NOMO-1 (cell line): ENCODE results near the gene EEFSEC.

Experiments
- DNase-seq, 2 experiments: peaks; one replicate each; lab custom pipeline; 2025; ENCODE audit not compliant: unreplicated experiment in 2 of 2; lab: John Stamatoyannopoulos, UW

EEFSEC gene

GRCh38 chr3:128328546-128329458 lies 175.5 kb downstream of the EEFSEC start:
- no peak for DNase-seq

GRCh38 chr3:128329491-128330213 lies 176.4 kb downstream of the EEFSEC start:
- DNase-seq = no peak

DNA sequence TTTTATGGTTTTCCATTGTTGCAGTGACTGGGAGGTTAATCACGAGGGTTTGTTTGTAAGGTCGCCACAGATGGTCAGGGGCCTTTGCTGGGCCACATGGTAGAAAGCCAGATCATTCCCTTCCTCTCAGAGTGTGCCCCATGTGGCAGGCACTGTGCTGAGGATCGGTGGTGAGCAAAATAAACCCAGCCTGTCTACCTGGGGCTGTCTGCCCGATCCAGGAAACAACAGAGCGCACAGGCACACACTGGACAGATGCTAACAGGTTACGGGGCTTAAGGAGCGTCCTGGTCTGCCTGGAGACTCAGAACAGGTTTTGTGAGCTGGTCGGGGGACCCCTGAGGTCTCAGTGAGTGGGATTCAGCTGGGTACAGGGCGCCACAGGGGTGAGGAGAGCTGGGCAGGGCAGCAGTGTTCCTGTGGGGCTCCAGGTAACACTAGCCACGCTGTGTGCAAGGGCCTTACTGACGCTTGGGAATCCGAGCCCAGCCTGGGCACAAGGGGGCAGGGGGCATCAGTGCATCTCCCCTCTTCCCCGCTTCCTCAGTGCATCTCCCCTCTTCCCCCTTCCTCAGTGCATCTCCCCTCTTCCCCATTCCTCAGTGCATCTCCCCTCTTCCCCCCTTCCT lies 177.0 kb downstream of the EEFSEC start:
- DNase-seq = no peak

DNA sequence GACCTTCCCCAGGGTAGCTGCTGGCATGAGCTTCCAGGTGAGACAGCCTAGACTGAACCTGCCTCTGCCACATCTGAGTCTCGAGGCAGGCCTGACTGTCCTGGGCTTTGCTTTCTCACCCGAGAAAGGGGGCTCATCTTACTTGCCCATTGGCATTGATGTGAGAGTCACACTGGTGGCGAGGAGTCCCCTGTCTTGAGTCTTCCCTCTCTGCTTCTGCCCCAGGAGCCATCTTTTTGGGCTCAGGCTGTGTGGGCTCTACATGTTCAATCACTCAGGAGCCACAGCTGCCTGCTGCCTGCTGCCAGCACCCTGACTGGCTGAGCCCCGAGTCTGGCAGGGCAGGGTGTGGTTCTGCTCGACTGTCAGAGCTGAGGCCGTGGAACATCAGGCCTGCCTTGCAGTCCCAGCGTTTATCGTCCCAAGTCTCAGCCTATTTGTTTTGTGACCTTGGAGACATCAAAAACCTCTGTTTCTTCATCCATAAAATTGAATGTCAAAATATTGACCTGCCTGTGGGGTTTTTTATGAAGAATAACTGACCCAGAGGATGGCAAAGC lies 180.9 kb downstream of the EEFSEC start:
- no peak for DNase-seq

- DNase-seq = no peak
These were observed 181.5 kb downstream of the EEFSEC start for GRCh38 chr3:128334766-128335165.

DNA sequence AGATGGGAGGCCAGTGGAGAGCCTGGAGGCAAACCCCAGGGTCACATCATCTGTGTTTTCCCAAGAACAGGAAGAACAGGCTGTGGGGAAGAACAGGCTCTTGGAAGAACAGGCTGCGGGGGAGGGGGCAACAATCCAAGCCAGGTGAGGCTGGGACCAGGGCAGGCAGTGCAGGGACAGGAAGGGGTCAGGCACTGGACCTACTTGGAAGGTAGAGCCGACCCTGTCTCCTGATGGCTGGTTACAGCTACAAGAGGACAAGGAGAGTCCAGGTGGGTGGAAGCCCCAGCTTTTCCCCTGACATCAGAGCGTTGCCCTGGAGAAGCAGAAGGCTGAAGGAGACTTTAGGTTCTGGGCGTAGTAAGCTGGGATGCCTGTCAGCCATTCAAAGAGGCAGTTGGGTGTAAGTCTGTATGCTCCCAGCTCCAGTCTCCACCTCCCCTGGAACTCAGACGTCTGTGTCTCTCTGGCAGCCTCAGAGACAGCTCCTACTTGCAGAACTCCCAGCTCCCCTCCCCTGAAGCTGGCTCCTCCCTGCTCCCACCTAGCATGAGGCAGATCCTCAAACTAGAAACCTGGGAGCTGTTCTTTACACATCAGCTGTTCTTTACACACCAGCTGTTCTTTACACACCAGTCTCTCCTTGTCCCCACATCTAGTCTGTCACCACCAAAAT lies 182.5 kb downstream of the EEFSEC start:
- no peak for DNase-seq

DNA sequence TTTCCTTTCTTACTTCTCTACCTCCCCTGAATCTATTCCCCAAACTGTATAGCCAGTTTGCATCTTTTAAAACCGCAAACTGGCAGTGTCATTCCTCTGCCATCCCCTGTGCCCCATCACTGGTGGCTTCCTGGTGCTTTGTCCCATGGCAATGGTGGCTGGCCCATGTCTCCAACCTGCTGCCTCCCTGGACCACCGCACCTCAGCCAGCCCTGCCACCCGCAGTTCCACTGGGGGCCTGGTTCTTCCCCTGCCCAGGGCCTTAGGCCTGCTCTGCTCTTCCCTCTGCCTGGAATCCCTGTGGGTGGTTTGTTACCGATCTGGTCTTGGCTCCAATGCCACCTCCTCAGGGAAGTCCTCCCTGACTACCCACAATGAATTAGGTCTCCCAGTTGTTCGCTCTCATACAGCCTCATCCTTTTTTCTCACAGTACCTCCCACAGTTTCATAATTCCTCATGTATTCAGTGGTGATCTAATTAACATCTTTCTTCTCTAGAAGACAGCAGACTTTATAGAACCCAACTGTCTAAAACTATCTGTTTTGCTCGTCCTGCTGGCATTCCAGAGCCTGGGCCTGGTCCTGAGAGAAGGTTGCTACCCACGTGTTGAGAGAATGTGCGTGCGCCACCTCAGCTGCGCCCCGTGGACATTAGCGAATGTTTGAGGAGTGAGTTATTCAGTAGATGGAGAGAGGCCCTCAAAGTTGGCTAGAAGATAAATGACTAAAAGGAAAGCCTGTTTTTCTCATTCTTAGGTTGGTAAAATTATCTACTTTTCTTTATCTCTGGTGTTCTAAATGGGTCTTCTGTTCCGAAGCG lies 183.3 kb downstream of the EEFSEC start:
- DNase-seq = no peak

GRCh38 chr3:128337305-128337704 lies 184.0 kb downstream of the EEFSEC start:
- DNase-seq = no peak

DNA sequence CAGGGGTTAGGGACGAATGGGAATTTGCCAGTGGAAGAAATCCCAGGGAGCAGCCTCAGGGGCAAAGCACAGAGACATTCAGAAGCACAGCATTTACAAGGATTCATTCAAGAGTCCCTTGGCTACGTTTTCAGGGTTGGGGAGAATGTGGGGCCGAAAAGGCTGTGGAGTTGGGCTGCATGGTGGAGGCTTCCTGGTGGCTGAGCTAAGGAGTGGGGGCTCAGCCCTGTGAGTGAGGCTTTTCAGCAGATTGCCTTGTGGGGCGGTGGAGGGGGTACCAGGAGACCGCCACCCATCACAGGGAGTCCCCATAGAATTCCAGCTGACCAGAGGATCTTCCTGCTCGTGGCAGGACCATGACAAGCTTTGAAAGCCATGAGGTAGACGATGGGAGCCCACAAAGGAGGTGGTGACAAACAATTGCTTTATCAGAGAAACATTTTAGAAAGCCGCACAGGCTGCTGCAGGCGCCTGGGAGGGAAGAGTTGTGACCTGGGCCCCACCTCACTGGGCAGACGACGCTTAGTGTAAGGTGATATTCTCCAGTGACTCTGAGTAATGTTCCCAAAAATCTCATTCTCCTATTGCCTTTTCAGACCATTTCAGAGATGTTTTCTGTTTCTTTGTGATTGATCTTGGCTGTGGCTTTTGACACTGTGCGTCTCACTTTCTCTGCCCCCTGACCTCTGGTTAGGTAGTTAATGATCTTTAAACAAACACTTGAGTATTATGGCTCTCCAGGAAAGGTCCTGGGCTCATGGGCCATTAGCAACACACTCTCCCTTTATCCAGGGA lies 185.5 kb downstream of the EEFSEC start:
- DNase-seq = no peak

GRCh38 chr3:128339491-128340012 lies 186.3 kb downstream of the EEFSEC start:
- DNase-seq = no peak

DNA sequence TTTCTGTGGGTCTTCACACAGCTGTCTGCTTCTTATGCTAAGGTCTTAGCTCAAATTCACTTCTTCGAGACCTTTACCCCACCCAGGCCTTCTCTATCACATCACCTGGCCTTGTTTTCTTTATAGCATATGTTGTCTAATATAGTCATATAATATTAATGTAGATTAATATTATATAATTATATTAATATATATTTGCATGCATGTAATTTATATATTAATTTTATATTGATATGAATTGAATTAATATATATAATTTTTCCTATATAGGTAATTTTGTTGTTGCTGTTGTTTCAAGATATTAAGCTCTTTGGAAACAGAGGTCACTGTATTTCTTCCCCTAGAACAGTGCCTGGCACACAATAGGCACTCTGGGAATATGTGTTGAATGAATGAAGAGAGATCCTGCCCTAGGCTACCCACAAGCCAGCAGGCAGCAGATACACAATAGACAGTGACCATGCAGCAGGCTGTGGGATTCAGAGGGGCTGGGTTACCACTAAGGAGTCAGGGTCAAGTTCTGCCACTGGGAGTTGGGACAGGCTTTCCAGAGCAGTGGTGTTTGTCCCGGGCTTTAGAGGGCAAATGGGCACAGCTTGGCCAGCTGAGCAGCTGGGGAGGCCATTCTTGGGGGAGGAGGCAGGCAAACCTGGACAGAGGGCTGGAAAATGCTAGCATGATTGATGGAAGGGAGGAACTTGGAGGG lies 187.1 kb downstream of the EEFSEC start:
- no peak for DNase-seq

- no peak for DNase-seq
These were observed 187.7 kb downstream of the EEFSEC start for GRCh38 chr3:128340904-128341555.

GRCh38 chr3:128341659-128342395 lies 188.5 kb downstream of the EEFSEC start:
- DNase-seq = no peak

DNA sequence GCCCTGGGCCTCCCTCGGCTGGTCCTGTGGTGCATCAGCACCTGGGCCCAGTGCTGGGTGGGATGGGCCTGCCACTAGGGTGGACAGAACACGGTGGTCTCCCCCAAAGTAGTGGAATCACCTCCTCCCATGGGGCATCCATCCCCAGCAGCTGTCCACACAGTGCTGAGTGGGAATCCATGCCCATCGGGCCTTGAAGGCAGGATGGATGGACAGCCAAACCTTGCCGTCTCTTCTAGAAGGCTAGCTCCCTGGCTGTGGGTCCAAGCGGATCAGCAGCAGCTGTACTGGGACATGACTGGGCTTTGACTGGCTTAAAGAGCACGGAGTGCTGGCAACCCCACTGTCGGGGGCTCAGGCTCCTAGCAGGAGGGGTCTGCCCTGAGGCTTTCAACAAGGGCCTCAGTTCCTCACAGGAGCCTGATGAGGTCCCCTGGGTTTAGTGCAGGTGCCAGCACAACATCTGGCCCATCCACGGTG lies 189.5 kb downstream of the EEFSEC start:
- no peak for DNase-seq

DNA sequence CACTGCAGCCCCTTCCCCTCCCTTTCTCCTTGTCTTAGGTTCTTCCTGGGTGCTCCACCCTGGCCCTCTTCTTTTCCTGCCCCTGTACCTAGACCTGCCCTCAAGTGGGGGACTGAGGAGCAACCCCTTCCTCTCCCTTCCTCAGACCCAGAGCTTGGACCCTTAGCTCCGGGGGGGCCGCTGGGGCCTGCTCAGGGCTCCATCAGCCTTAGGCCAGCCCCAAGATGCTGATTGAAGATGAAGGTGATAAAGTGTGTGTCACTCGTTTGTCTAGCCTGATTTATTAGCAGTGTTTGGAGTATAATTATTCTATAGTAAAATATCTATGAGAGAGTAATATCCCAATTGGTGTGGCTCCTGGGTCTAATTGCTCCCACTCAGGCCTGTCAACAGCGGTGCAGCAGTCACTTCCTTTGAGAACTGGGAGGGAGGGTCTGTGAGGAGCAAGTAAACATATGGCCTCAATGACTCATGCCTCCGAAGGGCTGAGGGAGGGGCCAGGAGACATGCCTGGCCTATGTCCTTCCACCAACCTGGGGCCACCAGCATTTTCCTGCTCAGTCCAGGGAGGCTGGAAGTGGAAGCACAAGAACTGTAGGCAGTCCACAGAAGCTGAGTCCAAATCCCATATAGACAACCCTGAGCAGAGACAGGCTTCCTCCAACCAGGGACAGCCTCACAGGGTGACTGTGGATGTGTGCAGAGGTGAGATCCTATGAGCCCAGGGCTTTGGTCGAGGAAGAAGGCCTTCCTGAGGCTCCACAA lies 190.2 kb downstream of the EEFSEC start:
- no peak for DNase-seq
